DND-41 (cell line): ENCODE measurements around the gene NOD2.

ENCODE experiments used
- ATAC-seq: fragments of 200-7000 bp; cut with Tn5 transposase; 3 replicates; pipeline ENCODE4 v1.9.1; 2021; ENCODE audit warnings: low read depth; ENCODE audit not compliant: insufficient read depth
- DNase-seq: peaks from one replicate; pipeline ENCODE4 v3.0.0-alpha.2; 2020
- H2AFZ ChIP-seq: 2 replicates; pipeline ENCODE4 v1.6.0; 2012; ENCODE audit warnings: low read depth, low read length
- H3K27ac ChIP-seq: 2 replicates; pipeline ENCODE4 v1.5.1; 2012; ENCODE audit warnings: low read length, inconsistent platforms
- H3K27me3 ChIP-seq: fragments of 200-600 bp; sonication (generic); 2 replicates; pipeline ENCODE4 v1.6.0; 2012; ENCODE audit warnings: low read length, mild to moderate bottlenecking, inconsistent platforms; ENCODE audit not compliant: insufficient read depth, poor library complexity
- H3K36me3 ChIP-seq: 2 replicates; pipeline ENCODE4 v1.5.1; 2012; ENCODE audit warnings: low read length, inconsistent platforms; ENCODE audit not compliant: insufficient read depth
- H3K4me1 ChIP-seq: 2 replicates; pipeline ENCODE4 v1.5.1; 2012; ENCODE audit warnings: mild to moderate bottlenecking, low read length; ENCODE audit not compliant: insufficient read depth
- H3K4me2 ChIP-seq: 2 replicates; pipeline ENCODE4 v1.6.0; 2012; ENCODE audit warnings: mild to moderate bottlenecking, moderate library complexity, low read length, inconsistent platforms; ENCODE audit not compliant: insufficient read depth
- H3K4me3 ChIP-seq, 2 experiments: fragments of 200-600 bp in 1 of 2; shearing (Covaris generic) in 1 of 2; 2 replicates each; pipeline ENCODE4 v1.5.1; 2012 to 2016; ENCODE audit warnings: inconsistent platforms in 2 of 2, low read length in 2 of 2, mild to moderate bottlenecking in 2 of 2, low read depth in 1 of 2, moderate library complexity in 1 of 2
- H3K79me2 ChIP-seq: 2 replicates; pipeline ENCODE4 v1.6.0; 2012; ENCODE audit warnings: low read length, inconsistent platforms; ENCODE audit not compliant: insufficient read depth
- H3K9ac ChIP-seq: 2 replicates; pipeline ENCODE4 v1.6.0; 2012; ENCODE audit warnings: low read depth, mild to moderate bottlenecking, inconsistent platforms, low read length, moderate library complexity
- H3K9me3 ChIP-seq: 2 replicates; pipeline ENCODE4 v1.5.1; 2012; ENCODE audit warnings: low read length, moderate library complexity, mild to moderate bottlenecking, inconsistent platforms; ENCODE audit not compliant: insufficient read depth, severe bottlenecking
- H4K20me1 ChIP-seq: 2 replicates; pipeline ENCODE4 v1.6.0; 2012; ENCODE audit warnings: low read length; ENCODE audit not compliant: insufficient read depth
- EZH2 ChIP-seq: IDR thresholded peaks from 3 replicates; pipeline ENCODE4 v1.6.1; 2012; ENCODE audit warnings: borderline replicate concordance, low read depth, mild to moderate bottlenecking, moderate library complexity, low read length, inconsistent platforms; ENCODE audit not compliant: severe bottlenecking
- TF ChIP-seq, protein P1 (sequence below): IDR thresholded peaks from 2 replicates; pipeline ENCODE4 v1.5.1; 2012; ENCODE audit warnings: borderline replicate concordance, low read length, moderate library complexity, mild to moderate bottlenecking; ENCODE audit not compliant: poor library complexity, severe bottlenecking; ENCODE audit errors: extremely low read depth

NOD2 gene

GRCh38 chr16:50741225-50741780 lies 47.9 kb downstream of the NOD2 start:
- Histone ChIP-seq H3K9me3 (no peaks in the 10 kb centered on the region), H3K79me2 (peaks cover 6% of the 10 kb centered on the region; the same call in 1 of the 2 replicates), H3K27ac (peak overlapping the region; percentile 47), H3K36me3 (0 out of 2 replicates have a peak, but pooled peaks cover 4% of the 10 kb centered on the region), H3K9ac (peak overlapping the region; percentile 39), H2AFZ (peak overlapping the region; percentile 69), H3K4me2 (peak overlapping the region; percentile 74), H3K27me3 (peaks cover 8% of the 10 kb centered on the region), H3K4me1 (peaks cover 37% of the 10 kb centered on the region), H3K4me3 (peak overlapping the region; percentile 3 to 57; a peak in 3 of 4 replicates), H4K20me1 (no peaks in the 10 kb centered on the region)
- ATAC-seq = 0 out of 3 replicates have a peak, but pooled peaks have one; percentile 0
- TF ChIP-seq, protein P1, sequence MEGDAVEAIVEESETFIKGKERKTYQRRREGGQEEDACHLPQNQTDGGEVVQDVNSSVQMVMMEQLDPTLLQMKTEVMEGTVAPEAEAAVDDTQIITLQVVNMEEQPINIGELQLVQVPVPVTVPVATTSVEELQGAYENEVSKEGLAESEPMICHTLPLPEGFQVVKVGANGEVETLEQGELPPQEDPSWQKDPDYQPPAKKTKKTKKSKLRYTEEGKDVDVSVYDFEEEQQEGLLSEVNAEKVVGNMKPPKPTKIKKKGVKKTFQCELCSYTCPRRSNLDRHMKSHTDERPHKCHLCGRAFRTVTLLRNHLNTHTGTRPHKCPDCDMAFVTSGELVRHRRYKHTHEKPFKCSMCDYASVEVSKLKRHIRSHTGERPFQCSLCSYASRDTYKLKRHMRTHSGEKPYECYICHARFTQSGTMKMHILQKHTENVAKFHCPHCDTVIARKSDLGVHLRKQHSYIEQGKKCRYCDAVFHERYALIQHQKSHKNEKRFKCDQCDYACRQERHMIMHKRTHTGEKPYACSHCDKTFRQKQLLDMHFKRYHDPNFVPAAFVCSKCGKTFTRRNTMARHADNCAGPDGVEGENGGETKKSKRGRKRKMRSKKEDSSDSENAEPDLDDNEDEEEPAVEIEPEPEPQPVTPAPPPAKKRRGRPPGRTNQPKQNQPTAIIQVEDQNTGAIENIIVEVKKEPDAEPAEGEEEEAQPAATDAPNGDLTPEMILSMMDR = no peak
- no peak for TF ChIP-seq EZH2
- DNase-seq = no peak

- Histone ChIP-seq H3K4me2 (peak within 1 kb of the TSS; percentile 91), H3K9ac (peak within 1 kb of the TSS; percentile 73), H3K27me3 (peaks cover 5% of the 10 kb centered on the region), H3K4me3 (peak within 1 kb of the TSS; percentile 70 to 89; a peak in 3 of 4 replicates), H3K27ac (peak within 1 kb of the TSS; percentile 56), H2AFZ (peak within 1 kb of the TSS; percentile 89), H3K79me2 (peaks cover 6% of the 10 kb centered on the region; the same call in 1 of the 2 replicates), H3K9me3 (no peaks in the 10 kb centered on the region), H4K20me1 (no peaks in the 10 kb centered on the region), H3K4me1 (peaks cover 44% of the 10 kb centered on the region), H3K36me3 (0 out of 2 replicates have a peak, but pooled peaks cover 4% of the 10 kb centered on the region)
- ATAC-seq (peak; percentile 98), DNase-seq (peak; percentile 99)
- TF ChIP-seq, protein P1 = no peak
- no peak for TF ChIP-seq EZH2
These were observed 48.6 kb downstream of the NOD2 start, which contains the start of gene CYLD for GRCh38 chr16:50741781-50742575. Gene CYLD, plus strand, starts transcription at chr16:50742086. Its CDS starts 7,613 bp downstream, at chr16:50749699.

- Histone ChIP-seq H3K79me2 (peaks cover 6% of the 10 kb centered on the region; the same call in 1 of the 2 replicates), H3K36me3 (0 out of 2 replicates have a peak, but pooled peaks cover 4% of the 10 kb centered on the region), H2AFZ (peak overlapping the region; percentile 89), H4K20me1 (no peaks in the 10 kb centered on the region), H3K4me1 (peaks cover 51% of the 10 kb centered on the region), H3K27ac (peak overlapping the region; percentile 56), H3K27me3 (no peaks in the 10 kb centered on the region), H3K9me3 (no peaks in the 10 kb centered on the region), H3K4me3 (peak overlapping the region; percentile 70 to 89; a peak in 3 of 4 replicates), H3K9ac (peak overlapping the region; percentile 73), H3K4me2 (peak overlapping the region; percentile 91)
- DNase-seq = peak; percentile 27
- ATAC-seq = no peak
- TF ChIP-seq EZH2 = no peak
- TF ChIP-seq, protein P1 = no peak
These were observed 49.3 kb downstream of the NOD2 start for GRCh38 chr16:50742576-50743200.
